Renal pelvis (tissue), 4 donors: ENCODE data around the gene GUF1. TPM values are rescaled to one million over a fixed set of nuclear protein-coding genes. Genes with fewer than 3 reads are reported as not detected.
A peak's percentile ranks its signal among the peaks of the same experiment; 100 is the strongest.
"Not testable (repeated sequence)": the region's sequence is repeated elsewhere in the genome, so short reads cannot be mapped to it uniquely, and the experiment has no call there.

ENCODE experiments used
- DNase-seq: peaks from one replicate; pipeline ENCODE4 v3.0.0-alpha.2; 2013
- polyA plus RNA-seq, 3 donors: library from polyadenylated mRNA; unstranded; fragments of 120-200 nt; gene quantifications; one replicate each; pipeline ENCODE4 v1.2.1, GENCODE V29; 2013; ENCODE audit not compliant: insufficient read length in 3 of 3

Gene GUF1
- polyA plus RNA-seq, 3 donors, result 22.7 to 32.8 (median 27.3) TPM

- no peak for DNase-seq
These were observed 840 bp downstream of the GUF1 start for GRCh38 chr4:44679060-44679459.

GRCh38 chr4:44684648-44685047 lies 6.4 kb downstream of the GUF1 start:
- no peak for DNase-seq

GRCh38 chr4:44700427-44700826 lies 22.2 kb downstream of the GUF1 start:
- no peak for DNase-seq

- DNase-seq, result no peak
These were observed 22.8 kb downstream of the GUF1 start for GRCh38 chr4:44701037-44701436.

- DNase-seq, result no peak
These were observed 26.5 kb downstream of the GUF1 start for GRCh38 chr4:44704673-44705072.

GRCh38 chr4:44713125-44713524 lies 34.9 kb downstream of the GUF1 start:
- DNase-seq, result no peak

GRCh38 chr4:44716597-44716996 lies 38.4 kb downstream of the GUF1 start:
- DNase-seq, result no peak

- no peak for DNase-seq
These were observed 42.2 kb downstream of the GUF1 start for GRCh38 chr4:44720371-44720770.

- no peak for DNase-seq
These were observed 43.8 kb downstream of the GUF1 start for GRCh38 chr4:44722001-44722400.

GRCh38 chr4:44725166-44725565 lies 46.9 kb downstream of the GUF1 start:
- DNase-seq, result no peak

- no peak for DNase-seq
These were observed 47.5 kb downstream of the GUF1 start for GRCh38 chr4:44725726-44726037.

- DNase-seq, result peak; percentile 90
These were observed 48.0 kb downstream of the GUF1 start, which contains the start of gene GNPDA2 for GRCh38 chr4:44726038-44726871. Gene GNPDA2, minus strand, starts transcription at chr4:44726556. Its CDS starts 4,349 bp downstream, at chr4:44722207.

GRCh38 chr4:44727471-44727870 lies 49.3 kb downstream of the GUF1 start:
- DNase-seq, result no peak

GRCh38 chr4:44728694-44729093 lies 50.5 kb downstream of the GUF1 start:
- not testable (repeated sequence) for DNase-seq

GRCh38 chr4:44736900-44737299 lies 58.7 kb downstream of the GUF1 start:
- no peak for DNase-seq

- no peak for DNase-seq
These were observed 60.4 kb downstream of the GUF1 start for GRCh38 chr4:44738615-44739014.

GRCh38 chr4:44740201-44740600 lies 62.0 kb downstream of the GUF1 start:
- DNase-seq, result no peak

Other genes with a start within 250 kb of the GUF1 start
- gene KCTD8, start 229.6 kb upstream of the GUF1 start, polyA plus RNA-seq, result 1 to 10 TPM; 3.5 to 4.1 (median 3.8) TPM
- under 1 TPM; 0.40 to 0.78 (median 0.51) TPM for gene YIPF7, start 26.8 kb upstream of the GUF1 start, polyA plus RNA-seq
- 10 to 100 TPM; 23.5 to 26.9 (median 24.7) TPM for gene GNPDA2, start 48.1 kb downstream of the GUF1 start, polyA plus RNA-seq